ENCODE results near the gene TNS2. TPM values are rescaled to one million over a fixed set of nuclear protein-coding genes. Genes with fewer than 3 reads are reported as not detected.
"Not testable (repeated sequence)": the region's sequence is repeated elsewhere in the genome, so short reads cannot be mapped to it uniquely, and the experiment has no call there.

TNS2 gene
- total RNA-seq, 1 experiment from 2014 or later = 11.5 TPM

DNA sequence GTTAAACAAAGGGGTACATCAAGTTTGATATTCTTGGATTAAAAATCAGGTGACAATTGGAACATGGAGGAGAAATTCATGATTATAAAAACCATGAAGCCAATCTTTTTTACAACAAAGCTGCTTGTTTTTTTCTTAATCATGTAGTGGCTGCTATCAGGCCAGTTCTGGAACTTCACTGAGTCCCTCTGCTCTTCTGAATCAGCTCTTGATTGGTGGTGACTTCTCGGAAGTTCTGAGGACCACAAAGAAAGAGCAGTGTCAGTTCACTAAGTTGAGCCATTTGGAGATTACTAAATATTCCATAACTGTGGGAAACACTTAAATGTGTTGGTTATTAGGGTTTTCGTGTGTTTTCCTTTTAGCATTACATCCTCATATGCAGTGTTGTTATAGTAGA, 35.2 kb upstream of the TNS2 start:
- Histone ChIP-seq H3K9me2 (ENCODE audit: insufficient read depth) (no peaks in the 10 kb centered on the region), H3K9me3 (ENCODE audit: insufficient read depth, low read depth) (no peaks in the 10 kb centered on the region), H3F3A (ENCODE audit: insufficient read depth, low read depth) (peaks cover 84% of the 10 kb centered on the region), H3K79me2 (ENCODE audit: low read depth) (peaks cover 91% of the 10 kb centered on the region), H3K4me1 (replicated peaks; ENCODE audit: insufficient read depth) (peaks cover 22% of the 10 kb centered on the region), H3K27ac (no peak overlapping the region), H3K36me3 (ENCODE audit: low read depth) (peaks cover 69% of the 10 kb centered on the region), H2AFZ (no peak overlapping the region), H4K20me1 (ENCODE audit: insufficient read depth) (peaks cover 97% of the 10 kb centered on the region), H3K4me3 (no peak overlapping the region), H3K4me2 (no peak overlapping the region), H3K27me3 (ENCODE audit: insufficient read depth, low read depth) (no peaks in the 10 kb centered on the region)
- DNase-seq = no peak
- POLR2A ChIA-PET (ENCODE audit: unreplicated experiment) = interaction anchor here (0.5 kb wide), 1 partner anchor 666 kb away, joined by 15 read pairs; no protein-coding TSS in a partner anchor
- BruUV-seq (replicated peaks) = no TSS peak
- TF ChIP-seq EZH2 (IDR thresholded peaks at IDR 0.05; ENCODE audit: low read depth) = no peak
- TF ChIP-seq, protein P1, sequence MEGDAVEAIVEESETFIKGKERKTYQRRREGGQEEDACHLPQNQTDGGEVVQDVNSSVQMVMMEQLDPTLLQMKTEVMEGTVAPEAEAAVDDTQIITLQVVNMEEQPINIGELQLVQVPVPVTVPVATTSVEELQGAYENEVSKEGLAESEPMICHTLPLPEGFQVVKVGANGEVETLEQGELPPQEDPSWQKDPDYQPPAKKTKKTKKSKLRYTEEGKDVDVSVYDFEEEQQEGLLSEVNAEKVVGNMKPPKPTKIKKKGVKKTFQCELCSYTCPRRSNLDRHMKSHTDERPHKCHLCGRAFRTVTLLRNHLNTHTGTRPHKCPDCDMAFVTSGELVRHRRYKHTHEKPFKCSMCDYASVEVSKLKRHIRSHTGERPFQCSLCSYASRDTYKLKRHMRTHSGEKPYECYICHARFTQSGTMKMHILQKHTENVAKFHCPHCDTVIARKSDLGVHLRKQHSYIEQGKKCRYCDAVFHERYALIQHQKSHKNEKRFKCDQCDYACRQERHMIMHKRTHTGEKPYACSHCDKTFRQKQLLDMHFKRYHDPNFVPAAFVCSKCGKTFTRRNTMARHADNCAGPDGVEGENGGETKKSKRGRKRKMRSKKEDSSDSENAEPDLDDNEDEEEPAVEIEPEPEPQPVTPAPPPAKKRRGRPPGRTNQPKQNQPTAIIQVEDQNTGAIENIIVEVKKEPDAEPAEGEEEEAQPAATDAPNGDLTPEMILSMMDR (conservative IDR thresholded peaks at IDR 0.05) = no peak
- CTCF ChIA-PET = no interaction called here
- intact Hi-C loops (cut with micrococcal nuclease; ENCODE audit: unreplicated experiment) = no loop called here

DNA sequence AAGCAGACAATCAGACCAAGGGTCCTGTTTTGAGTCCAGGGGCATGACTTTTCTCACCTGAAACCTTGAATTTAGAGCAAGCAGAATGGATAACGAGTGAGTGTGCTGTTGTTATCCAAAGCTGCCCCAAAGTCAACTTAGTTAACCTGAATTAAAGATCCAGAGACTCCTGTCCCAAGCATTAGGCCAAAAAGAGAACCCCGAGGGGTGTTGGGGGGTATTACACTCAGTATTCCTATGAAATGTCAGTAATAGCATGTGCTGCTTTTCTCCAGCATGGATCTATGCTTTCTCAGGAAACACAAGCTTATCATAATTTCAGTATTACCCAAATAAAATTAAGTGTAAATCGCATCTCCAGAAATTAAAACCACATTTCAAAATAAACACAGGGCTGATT, 24.6 kb upstream of the TNS2 start:
- no peak overlapping the region for H3K27ac ChIP-seq
- no TSS peak for BruUV-seq (replicated peaks)
- no peak overlapping the region for H2AFZ ChIP-seq
- H3K4me3 ChIP-seq = no peak overlapping the region
- no peak for DNase-seq
- POLR2A ChIA-PET (ENCODE audit: unreplicated experiment) = interaction anchor here (0.7 kb wide), 1 partner anchor 8 kb away, joined by 5 read pairs; no protein-coding TSS in a partner anchor
- intact Hi-C loops (cut with micrococcal nuclease; ENCODE audit: unreplicated experiment) = no loop called here
- TF ChIP-seq EZH2 (IDR thresholded peaks at IDR 0.05; ENCODE audit: low read depth) = no peak
- TF ChIP-seq, protein P1 (conservative IDR thresholded peaks at IDR 0.05) = no peak
- H3F3A ChIP-seq (ENCODE audit: insufficient read depth, low read depth) = peaks cover 77% of the 10 kb centered on the region
- H3K9me3 ChIP-seq (ENCODE audit: insufficient read depth, low read depth) = no peaks in the 10 kb centered on the region
- H3K4me2 ChIP-seq = no peak overlapping the region
- H3K27me3 ChIP-seq (ENCODE audit: insufficient read depth, low read depth) = no peaks in the 10 kb centered on the region
- peaks cover 86% of the 10 kb centered on the region for H4K20me1 ChIP-seq (ENCODE audit: insufficient read depth)
- CTCF ChIA-PET = no interaction called here
- no peaks in the 10 kb centered on the region for H3K9me2 ChIP-seq (ENCODE audit: insufficient read depth)
- H3K79me2 ChIP-seq (ENCODE audit: low read depth) = peaks cover 46% of the 10 kb centered on the region
- peaks cover 71% of the 10 kb centered on the region for H3K36me3 ChIP-seq (ENCODE audit: low read depth)
- no peaks in the 10 kb centered on the region for H3K4me1 ChIP-seq (replicated peaks; ENCODE audit: insufficient read depth)

DNA sequence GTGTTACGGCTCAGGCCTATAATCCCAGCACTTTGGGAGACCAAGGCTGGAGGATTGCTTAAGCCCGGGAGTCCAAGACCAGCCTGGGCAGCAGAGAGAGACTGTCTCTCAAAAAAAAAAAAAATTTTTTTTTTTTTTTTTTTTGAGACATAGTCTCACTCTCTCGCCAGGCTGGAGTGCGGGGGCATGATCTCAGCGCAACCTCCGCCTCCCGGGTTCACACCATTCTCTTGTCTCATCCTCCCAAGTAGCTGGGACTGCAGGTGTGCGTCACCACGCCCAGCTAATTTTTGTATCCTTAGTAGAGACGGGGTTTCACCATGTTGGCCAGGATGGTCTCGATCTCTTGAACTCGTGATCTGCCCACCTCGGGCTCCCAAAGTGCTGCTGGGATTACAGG, 22.9 kb upstream of the TNS2 start:
- H3K9me3 ChIP-seq (ENCODE audit: insufficient read depth, low read depth); H3K27me3 ChIP-seq (ENCODE audit: insufficient read depth, low read depth); BruUV-seq (replicated peaks); H3K27ac ChIP-seq; DNase-seq; H3K4me2 ChIP-seq; POLR2A ChIA-PET (ENCODE audit: unreplicated experiment); H3K4me1 ChIP-seq (replicated peaks; ENCODE audit: insufficient read depth); intact Hi-C loops (cut with micrococcal nuclease; ENCODE audit: unreplicated experiment); H3K4me3 ChIP-seq; H3K9me2 ChIP-seq (ENCODE audit: insufficient read depth); H2AFZ ChIP-seq: not testable (repeated sequence)
- CTCF ChIA-PET = interaction anchor here (0.6 kb wide), 1 partner anchor 44 kb away, joined by 3 read pairs; no protein-coding TSS in a partner anchor
- Histone ChIP-seq H3F3A (ENCODE audit: insufficient read depth, low read depth) (peaks cover 85% of the 10 kb centered on the region), H3K79me2 (ENCODE audit: low read depth) (peaks cover 44% of the 10 kb centered on the region), H4K20me1 (ENCODE audit: insufficient read depth) (peaks cover 85% of the 10 kb centered on the region), H3K36me3 (ENCODE audit: low read depth) (peaks cover 70% of the 10 kb centered on the region)

DNA sequence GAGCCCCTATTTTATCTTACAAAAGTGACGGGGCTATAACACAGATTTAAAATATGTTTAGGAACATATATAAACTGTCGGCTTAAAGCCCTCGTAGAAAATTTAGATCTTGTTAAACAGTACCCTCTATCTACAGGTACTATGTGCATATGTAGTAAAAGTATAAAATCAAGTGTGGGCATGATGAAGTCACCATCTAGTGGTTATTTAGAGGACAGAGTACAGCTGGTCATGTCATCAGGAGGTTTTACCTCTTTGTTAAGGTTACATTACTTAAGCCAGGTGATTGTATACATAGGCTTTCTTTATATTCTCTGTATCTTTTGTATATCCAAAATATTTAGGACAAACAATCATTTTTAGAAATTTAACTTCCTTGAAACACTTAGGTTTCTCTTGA, 18.2 kb upstream of the TNS2 start:
- ChIA-PET POLR2A (ENCODE audit: unreplicated experiment) (interaction anchor here (0.7 kb wide), 1 partner anchor 190 kb away, joined by 3 read pairs; no protein-coding TSS in a partner anchor), CTCF (no interaction called here)
- DNase-seq = no peak
- BruUV-seq (replicated peaks) = no TSS peak
- H3K27ac ChIP-seq = no peak overlapping the region; the same call in 1 of the 2 replicates
- no peaks in the 10 kb centered on the region for H3K4me1 ChIP-seq (replicated peaks; ENCODE audit: insufficient read depth)
- H3F3A ChIP-seq (ENCODE audit: insufficient read depth, low read depth) = peaks cover 77% of the 10 kb centered on the region
- H3K9me2 ChIP-seq (ENCODE audit: insufficient read depth) = no peaks in the 10 kb centered on the region
- no peak for TF ChIP-seq EZH2 (IDR thresholded peaks at IDR 0.05; ENCODE audit: low read depth)
- TF ChIP-seq, protein P1 (conservative IDR thresholded peaks at IDR 0.05) = no peak
- H3K4me2 ChIP-seq = no peak overlapping the region
- peaks cover 75% of the 10 kb centered on the region for H4K20me1 ChIP-seq (ENCODE audit: insufficient read depth)
- no peak overlapping the region for H2AFZ ChIP-seq
- intact Hi-C loops (cut with micrococcal nuclease; ENCODE audit: unreplicated experiment) = no loop called here
- H3K36me3 ChIP-seq (ENCODE audit: low read depth) = peaks cover 52% of the 10 kb centered on the region
- no peaks in the 10 kb centered on the region for H3K9me3 ChIP-seq (ENCODE audit: insufficient read depth, low read depth)
- H3K4me3 ChIP-seq = no peak overlapping the region
- no peaks in the 10 kb centered on the region for H3K27me3 ChIP-seq (ENCODE audit: insufficient read depth, low read depth)
- H3K79me2 ChIP-seq (ENCODE audit: low read depth) = peaks cover 36% of the 10 kb centered on the region

DNA sequence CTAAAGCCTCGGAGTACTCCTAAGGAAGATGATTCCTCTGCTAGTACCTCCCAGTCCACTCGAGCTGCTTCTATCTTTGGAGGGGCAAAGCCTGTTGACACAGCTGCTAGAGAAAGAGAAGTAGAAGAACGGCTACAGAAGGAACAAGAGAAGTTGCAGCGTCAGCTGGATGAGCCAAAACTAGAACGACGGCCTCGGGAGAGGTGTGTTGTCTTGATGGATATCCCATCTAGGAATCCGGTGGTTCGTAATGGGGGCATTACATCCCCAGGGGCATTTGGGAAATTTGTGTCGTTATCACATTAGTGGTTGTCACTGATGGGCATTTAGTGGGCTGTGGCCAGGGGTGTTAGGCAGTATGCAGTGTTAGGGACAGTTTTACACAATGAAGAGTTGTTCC, 16.0 kb upstream of the TNS2 start:
- H3K27ac ChIP-seq; H3K4me1 ChIP-seq (replicated peaks; ENCODE audit: insufficient read depth); H3K27me3 ChIP-seq (ENCODE audit: insufficient read depth, low read depth); POLR2A ChIA-PET (ENCODE audit: unreplicated experiment); H3K9me3 ChIP-seq (ENCODE audit: insufficient read depth, low read depth); DNase-seq; H2AFZ ChIP-seq; H3K9me2 ChIP-seq (ENCODE audit: insufficient read depth); H3K4me2 ChIP-seq; intact Hi-C loops (cut with micrococcal nuclease; ENCODE audit: unreplicated experiment); BruUV-seq (replicated peaks); CTCF ChIA-PET; H3K4me3 ChIP-seq: not testable (repeated sequence)
- H4K20me1 ChIP-seq (ENCODE audit: insufficient read depth) = peaks cover 77% of the 10 kb centered on the region
- H3F3A ChIP-seq (ENCODE audit: insufficient read depth, low read depth) = peaks cover 78% of the 10 kb centered on the region
- H3K79me2 ChIP-seq (ENCODE audit: low read depth) = peaks cover 34% of the 10 kb centered on the region; the same call in 1 of the 2 replicates
- peaks cover 58% of the 10 kb centered on the region for H3K36me3 ChIP-seq (ENCODE audit: low read depth)

All from PC-9 (cell line).